ENCODE results near the gene CFAP45.

DNA sequence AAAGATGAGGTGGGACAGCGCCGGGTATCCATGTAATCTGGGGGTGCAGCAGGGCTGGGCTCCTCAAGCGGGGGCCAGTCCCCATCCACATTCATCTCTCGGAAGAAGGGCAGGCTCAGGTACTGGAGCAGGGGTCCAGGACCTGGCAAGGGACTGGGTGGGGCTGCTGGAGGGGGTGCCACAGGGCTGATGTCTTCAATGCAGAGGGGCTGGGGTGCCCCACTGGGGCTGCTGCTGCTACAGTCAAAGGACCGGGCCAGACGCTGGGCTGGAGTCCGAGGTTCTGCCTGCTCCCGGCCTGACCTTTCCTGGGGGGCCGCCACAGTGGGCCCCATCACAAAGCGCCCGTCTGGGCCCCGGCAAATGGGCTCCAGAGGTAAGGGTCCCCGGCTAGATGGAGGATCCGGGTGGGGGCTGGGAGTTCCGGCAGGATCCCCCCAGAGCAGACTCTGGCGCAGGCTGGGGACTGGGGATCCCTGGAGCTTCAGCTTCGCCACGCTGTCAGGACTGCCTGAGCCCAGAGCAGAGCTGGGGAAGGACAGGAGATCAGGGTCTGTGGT is 28.6 kb upstream of the CFAP45 start:
- TF ChIP-seq, protein P1, sequence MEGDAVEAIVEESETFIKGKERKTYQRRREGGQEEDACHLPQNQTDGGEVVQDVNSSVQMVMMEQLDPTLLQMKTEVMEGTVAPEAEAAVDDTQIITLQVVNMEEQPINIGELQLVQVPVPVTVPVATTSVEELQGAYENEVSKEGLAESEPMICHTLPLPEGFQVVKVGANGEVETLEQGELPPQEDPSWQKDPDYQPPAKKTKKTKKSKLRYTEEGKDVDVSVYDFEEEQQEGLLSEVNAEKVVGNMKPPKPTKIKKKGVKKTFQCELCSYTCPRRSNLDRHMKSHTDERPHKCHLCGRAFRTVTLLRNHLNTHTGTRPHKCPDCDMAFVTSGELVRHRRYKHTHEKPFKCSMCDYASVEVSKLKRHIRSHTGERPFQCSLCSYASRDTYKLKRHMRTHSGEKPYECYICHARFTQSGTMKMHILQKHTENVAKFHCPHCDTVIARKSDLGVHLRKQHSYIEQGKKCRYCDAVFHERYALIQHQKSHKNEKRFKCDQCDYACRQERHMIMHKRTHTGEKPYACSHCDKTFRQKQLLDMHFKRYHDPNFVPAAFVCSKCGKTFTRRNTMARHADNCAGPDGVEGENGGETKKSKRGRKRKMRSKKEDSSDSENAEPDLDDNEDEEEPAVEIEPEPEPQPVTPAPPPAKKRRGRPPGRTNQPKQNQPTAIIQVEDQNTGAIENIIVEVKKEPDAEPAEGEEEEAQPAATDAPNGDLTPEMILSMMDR (IDR thresholded peaks at IDR 0.05; ENCODE audit: low read length), result no peak
- no peak for TF ChIP-seq EZH2 (IDR thresholded peaks at IDR 0.05; ENCODE audit: borderline replicate concordance, low read length)
